DMS 273 treated with DMSO at 0.1 percent for 48 hours (cell line): ENCODE data around the gene SLC5A4.

Experiments used
- DNase-seq: peaks from one replicate; lab custom pipeline; 2025; lab: John Stamatoyannopoulos, UW

The SLC5A4 gene

DNA sequence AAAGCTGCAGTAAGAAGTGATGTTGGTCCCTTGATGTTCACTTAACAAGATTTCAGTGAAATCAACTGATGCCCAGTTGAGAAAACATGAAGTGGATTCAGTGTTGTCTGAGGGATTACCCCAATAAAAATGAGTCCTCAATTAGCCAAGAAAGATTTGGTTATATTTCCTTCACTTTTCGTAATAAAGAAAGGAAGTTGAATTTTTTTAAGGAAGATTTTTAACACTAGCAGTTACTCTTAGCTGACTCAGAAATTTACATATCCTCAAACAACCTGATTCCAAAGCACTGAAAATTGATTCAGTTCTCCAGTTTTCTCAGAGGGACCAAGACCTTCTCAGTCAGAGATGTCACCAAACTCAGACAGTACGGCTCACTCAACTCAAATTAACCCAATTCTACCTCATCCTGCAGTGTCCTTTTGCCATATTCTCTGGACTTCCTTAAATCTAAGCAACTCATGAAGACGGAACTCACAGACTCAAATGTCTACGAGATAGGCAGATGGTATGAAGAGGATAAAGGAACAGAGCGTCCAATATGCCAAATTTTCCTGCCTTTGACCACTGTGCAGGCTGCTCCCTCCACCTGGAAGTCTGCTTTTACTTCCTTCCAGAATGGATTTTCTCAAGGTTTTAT lies 22.8 kb downstream of the SLC5A4 start:
- DNase-seq = no peak

DNA sequence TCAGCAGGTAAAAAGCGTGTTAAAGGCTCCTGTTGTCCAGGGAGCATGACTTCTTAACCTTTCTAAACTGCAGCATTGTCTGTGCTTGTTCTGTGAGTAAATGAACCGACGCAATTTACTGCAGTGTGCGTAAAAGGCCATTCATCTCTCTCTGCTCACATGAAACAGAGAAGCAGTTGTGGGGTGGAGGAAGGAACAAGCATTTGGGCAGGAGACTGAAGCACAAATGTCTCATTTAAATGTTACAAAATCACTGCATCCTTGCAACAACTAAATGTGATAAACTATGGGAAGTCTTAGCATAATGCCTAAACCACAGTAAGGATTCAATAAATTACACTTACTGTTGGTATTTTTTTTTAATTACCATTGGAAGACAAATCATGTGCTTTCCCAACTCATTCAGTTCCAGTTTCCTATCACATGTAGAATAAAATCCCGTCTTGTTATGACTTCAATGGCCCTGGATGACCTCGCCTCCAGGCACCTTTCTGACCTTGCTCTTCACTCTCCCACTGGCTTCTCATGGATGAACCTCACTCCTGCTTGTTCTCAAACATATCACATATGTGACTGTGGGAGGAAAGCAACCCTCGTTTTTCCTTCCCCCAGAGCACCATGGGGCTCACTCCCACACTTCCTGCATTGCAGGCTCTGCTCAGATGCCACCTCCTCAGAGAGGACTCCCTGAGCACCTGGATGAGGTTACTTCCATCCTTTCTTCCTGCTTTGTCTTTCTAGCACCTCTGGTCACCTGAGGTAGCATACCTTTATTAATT lies 28.6 kb downstream of the SLC5A4 start:
- no peak for DNase-seq

DNA sequence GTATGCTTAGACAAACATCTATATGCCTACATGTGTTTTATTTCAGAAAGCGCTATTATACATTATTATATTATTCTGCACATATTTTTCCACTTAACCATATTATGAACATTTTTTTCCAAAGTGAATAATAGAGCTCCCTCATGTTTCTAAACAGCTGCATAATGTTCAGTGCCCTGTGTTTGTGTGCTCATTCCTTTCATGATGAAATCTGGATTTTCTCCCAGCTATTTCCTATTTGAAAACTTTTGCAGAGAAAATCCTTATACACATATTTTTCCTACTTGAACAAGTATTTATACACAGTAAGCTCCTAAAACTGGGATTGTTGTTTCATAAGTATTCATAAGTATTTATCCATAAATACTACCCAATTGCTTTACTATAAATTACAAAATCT lies 32.2 kb downstream of the SLC5A4 start:
- DNase-seq = no peak

DNA sequence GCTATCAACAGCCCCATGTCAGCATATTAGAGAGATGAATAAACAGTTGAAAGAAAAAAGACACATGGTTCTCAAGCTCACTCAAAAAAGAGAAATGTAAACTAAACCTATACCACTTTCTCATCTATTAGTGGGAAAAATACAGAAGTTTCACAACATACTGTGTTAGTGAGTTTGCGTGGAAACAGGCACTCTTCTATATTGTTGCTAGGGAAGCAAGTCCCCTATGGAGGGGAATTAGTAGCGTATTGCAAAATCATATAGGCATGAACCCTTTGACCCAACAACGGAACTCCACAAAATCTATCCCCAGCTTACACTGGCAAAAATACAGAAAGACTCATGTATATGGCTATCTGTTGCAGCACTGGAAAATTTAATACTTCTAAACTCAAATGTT lies 36.1 kb downstream of the SLC5A4 start:
- no peak for DNase-seq

- DNase-seq = no peak
Measured at GRCh38 chr22:32218470-32218869, 36.7 kb downstream of the SLC5A4 start.

DNA sequence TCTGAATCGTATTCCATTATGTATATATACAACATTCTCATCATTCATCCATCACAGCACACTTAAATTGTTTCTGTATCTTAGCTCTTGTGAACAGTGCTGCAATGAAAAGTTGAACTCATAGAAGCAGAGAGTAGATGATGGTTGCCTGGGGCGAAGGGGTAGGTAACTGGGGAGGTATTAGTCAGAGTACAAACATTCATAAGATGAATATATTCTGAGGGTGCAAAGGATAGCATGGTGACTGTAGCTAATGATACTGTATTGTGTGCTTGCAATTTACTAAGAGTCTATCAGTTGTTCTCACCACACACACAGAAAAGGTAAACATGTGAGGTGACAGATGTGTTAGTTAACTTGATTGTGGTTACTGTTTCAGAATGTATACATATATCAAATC lies 37.7 kb downstream of the SLC5A4 start:
- DNase-seq = no peak

- DNase-seq = no peak
Measured at GRCh38 chr22:32216911-32217310, 38.2 kb downstream of the SLC5A4 start.

- DNase-seq = no peak
Measured at GRCh38 chr22:32211011-32211410, 44.1 kb downstream of the SLC5A4 start.

- no peak for DNase-seq
Measured at GRCh38 chr22:32208681-32209080, 46.5 kb downstream of the SLC5A4 start.

- no peak for DNase-seq
Measured at GRCh38 chr22:32207971-32208480, 47.1 kb downstream of the SLC5A4 start.

GRCh38 chr22:32206774-32207758 lies 48.1 kb downstream of the SLC5A4 start:
- DNase-seq = no peak

DNA sequence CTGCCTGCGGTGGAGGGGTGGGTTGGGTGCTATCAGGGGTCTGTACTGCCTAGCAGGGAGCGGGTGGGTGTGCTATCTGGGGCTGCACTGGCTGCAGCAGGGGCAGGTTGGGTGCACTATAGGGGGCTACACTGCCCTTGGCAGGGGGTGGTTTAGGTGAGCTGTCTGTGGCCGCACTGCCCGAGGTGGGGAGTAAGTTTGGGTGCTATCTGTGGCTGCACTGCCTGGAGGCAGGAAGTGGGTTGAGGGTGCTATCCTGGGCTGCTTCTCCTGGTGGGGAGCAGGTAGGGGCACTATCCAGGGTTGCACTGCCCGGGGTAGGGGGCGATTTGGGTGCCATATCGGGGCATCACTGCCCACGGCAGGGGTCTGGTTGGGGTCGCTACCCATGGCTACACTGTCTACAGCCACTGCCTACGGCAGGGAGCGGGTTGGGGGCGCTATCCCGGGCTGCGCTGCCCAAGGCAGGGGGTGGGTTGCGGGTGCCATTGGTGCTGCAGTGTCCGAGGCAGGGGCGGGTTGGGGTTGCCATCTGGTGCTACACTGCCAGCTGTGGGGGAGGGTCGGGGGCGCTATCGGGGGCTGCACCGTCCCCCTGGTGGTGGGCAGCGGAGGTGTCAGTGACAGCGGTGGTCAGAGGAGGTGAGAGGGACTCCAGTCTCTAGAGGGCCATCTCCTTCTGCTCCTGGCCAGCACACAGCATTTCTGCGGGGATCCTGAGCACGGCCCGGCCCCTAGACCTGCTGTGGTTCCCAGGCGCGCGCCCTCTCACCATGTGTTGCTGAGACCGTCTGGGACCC lies 49.0 kb downstream of the SLC5A4 start:
- no peak for DNase-seq

- peak; percentile 62 for DNase-seq
Measured at GRCh38 chr22:32204856-32205722, 50.1 kb downstream of the SLC5A4 start, which contains the start of gene RFPL2. TSS of gene RFPL2 (minus strand) at chr22:32205073. CDS start at chr22:32202451, 2,622 bp downstream.

DNA sequence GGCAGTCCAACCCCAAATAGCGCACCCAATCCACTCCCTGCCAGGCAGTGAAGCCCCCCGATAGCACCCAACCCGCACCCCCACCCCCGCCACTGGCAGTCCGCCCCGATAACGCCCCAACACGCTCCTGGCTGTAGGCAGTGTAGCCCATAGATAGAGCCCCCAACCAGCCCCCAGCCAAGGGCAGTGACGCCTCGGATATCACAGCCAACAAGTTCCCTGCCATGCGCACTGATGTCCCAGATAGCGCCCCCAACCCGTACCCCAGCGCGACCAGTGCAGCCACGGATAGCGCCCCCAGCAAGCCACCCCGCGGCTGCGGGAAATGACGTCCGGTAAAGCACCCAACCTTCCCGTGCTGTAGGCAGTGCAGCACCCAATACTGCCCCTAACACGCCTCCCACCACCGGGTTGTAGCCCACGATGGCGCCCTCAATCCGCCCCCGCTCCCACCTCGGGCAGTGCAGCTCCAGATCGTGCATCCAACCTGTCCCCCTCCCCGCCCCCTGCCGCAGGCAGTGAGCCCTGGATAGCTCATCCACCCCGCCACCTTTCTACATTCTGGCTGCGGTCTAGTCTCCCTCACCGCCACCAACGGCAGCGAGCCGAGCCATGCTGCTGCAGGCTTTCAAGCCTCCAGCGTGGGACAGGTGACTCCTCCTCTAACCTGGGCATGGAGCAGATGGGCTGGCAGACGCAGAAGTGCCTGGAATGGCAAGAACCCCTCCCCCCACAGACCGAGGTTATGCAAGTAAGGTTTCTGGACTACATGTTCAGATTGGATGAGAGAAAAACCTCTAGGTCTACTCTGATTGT lies 50.9 kb downstream of the SLC5A4 start:
- peak; percentile 62 for DNase-seq

DNA sequence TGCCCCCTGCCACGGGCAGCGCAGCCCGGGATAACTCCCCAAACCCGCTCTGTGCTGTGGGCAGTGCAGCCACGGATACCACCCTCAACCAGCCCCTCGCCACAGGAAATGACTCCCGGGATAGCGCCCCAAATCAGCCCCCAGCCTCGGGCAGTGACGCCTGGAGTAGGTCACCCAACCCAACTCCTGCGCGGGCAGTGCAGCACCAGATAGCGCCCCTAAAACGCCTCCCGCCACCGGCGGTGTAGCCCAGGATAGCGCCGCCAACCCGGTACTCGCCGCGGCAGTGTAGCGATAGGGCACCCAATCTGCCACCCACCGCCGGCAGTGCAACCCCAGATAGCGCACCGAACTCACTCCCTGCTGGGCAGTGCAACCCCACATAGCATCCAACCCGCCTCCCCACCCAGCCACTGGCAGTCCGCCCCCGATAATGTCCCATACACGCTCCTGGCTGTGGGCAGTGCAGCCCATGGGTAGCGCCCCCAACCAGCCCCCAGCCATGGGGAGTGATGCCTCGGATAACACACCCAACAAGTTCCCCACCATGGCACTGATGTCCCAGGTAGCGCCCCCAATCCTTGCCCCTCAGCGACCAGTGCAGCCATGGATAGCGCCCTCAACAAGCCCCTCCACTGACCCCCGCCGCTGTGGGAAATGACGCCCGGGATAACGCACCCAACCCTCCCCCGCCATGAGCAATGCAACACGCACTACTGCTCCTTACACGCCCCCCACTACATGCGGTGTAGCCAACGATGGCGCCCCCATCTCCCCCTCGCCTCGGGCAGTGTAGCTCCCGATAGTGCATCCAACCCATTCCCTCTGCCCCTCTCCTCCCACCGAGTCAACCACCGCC lies 51.7 kb downstream of the SLC5A4 start:
- DNase-seq = no peak

GRCh38 chr22:32202539-32203180 lies 52.5 kb downstream of the SLC5A4 start:
- peak; percentile 12 for DNase-seq

- DNase-seq = no peak
Measured at GRCh38 chr22:32202161-32202538, 53.0 kb downstream of the SLC5A4 start.

DNA sequence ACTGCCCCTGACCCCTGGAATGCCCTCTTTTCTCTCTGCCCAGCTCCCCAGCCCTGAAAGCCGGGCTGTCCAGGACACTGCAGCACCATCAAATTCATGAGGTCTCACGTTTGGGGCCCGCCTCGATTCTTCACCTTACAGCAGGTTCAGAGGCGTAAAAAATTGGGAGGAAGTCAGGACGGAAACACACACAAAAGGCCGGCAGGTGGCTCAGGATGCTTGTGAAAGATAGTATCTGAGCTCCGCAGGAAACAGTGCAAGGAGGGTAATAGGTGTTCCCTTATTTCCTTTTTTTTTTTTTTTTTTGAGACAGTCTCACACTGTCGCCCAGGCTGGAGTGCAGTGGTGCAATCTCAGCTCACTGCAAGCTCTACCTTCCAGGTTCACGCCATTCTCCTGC lies 54.4 kb downstream of the SLC5A4 start:
- no peak for DNase-seq
